Measurements from ENCODE around the gene KSR2.

The KSR2 gene

DNA sequence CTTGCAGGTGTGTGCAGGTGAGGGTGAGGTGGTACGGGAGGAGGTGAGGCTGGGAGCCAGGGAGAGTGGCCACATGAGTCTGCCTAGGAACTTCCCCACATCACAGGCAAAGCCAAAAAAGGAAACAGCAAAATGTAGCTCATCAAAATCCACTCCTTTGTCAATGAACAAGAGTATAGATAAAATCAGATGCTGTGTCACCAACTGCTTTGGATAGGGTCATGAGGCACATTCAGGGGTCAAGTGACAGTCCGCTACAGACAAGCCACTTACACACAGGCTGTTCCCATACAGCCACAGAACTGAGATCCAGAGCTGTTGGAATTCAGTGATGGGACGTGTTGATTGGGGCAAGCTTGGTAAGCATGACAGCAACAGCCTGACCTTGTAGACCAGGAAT, 507.1 kb downstream of the KSR2 start:
- H3K4me3 ChIP-seq (ENCODE audit: control insufficient read depth, low read depth, low read length): no peak overlapping the region
- TF ChIP-seq, protein P1, sequence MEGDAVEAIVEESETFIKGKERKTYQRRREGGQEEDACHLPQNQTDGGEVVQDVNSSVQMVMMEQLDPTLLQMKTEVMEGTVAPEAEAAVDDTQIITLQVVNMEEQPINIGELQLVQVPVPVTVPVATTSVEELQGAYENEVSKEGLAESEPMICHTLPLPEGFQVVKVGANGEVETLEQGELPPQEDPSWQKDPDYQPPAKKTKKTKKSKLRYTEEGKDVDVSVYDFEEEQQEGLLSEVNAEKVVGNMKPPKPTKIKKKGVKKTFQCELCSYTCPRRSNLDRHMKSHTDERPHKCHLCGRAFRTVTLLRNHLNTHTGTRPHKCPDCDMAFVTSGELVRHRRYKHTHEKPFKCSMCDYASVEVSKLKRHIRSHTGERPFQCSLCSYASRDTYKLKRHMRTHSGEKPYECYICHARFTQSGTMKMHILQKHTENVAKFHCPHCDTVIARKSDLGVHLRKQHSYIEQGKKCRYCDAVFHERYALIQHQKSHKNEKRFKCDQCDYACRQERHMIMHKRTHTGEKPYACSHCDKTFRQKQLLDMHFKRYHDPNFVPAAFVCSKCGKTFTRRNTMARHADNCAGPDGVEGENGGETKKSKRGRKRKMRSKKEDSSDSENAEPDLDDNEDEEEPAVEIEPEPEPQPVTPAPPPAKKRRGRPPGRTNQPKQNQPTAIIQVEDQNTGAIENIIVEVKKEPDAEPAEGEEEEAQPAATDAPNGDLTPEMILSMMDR (conservative IDR thresholded peaks at IDR 0.05; ENCODE audit: control insufficient read depth, insufficient read depth, low read depth, low read length): no peak
- no peak for DNase-seq (ENCODE audit: low read depth)

DNA sequence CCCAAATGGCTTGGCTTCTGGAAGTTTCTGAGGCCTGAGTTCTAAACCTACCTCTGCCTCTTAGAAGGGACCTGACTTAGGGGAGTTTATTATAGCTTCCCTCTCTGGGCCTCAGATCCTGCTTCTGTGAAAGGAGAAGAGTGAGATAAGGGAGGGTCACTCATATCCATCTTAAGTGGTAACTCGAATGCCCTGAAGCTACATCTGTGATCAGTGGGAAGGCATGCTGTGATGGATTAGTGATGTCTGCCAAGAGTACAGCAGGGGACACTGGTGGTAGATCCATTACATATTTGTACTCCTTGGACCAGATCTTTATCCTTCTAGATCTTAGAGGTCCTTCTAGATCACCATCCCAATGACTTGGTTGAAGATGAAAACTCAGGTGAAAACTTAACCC, 509.6 kb downstream of the KSR2 start:
- no peak overlapping the region for H3K4me3 ChIP-seq (ENCODE audit: control insufficient read depth, low read depth, low read length)
- TF ChIP-seq, protein P1 (conservative IDR thresholded peaks at IDR 0.05; ENCODE audit: control insufficient read depth, insufficient read depth, low read depth, low read length): no peak
- DNase-seq (ENCODE audit: low read depth): no peak

DNA sequence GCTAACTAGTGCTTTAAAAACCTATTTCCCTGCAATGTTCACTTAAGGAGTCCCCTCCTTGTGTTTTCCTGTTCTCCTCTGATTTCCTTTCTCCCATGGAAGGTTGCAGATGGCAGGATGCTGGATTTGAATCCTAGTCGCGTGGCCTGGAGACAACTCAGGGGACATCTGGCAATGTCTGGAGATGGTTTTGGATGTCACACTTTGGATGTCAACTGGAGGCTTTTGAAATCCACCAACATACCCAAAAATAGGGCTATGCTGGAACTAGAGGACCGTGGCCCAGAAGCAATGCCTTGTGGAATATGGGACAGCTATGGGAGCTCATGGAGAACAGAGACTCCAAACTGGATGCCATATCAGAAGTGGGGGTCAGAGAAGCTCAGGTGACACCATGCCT, 511.6 kb downstream of the KSR2 start:
- TF ChIP-seq, protein P1 (conservative IDR thresholded peaks at IDR 0.05; ENCODE audit: control insufficient read depth, insufficient read depth, low read depth, low read length): no peak
- no peak overlapping the region for H3K4me3 ChIP-seq (ENCODE audit: control insufficient read depth, low read depth, low read length)
- no peak for DNase-seq (ENCODE audit: low read depth)

DNA sequence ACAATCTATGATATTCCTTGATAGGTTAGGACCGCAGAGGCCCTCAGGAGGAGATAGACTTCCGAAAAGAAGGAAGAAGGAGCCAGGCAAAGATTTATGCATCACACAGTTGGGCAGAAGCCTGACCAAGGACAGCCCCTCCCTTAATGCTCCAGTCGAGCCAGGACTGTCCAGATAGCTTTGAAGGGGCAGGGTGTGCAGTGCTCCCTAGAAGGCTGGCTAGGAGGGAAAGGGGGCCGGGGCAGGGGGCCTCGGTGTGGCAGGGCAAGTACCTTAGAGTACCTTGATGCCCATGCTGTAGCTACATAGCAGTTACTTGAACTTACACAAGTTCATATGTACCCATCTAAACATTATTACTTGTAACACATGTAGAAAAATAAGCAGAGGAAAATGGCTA, 512.7 kb downstream of the KSR2 start:
- no peak overlapping the region for H3K4me3 ChIP-seq (ENCODE audit: control insufficient read depth, low read depth, low read length)
- TF ChIP-seq, protein P1 (conservative IDR thresholded peaks at IDR 0.05; ENCODE audit: control insufficient read depth, insufficient read depth, low read depth, low read length): no peak

DNA sequence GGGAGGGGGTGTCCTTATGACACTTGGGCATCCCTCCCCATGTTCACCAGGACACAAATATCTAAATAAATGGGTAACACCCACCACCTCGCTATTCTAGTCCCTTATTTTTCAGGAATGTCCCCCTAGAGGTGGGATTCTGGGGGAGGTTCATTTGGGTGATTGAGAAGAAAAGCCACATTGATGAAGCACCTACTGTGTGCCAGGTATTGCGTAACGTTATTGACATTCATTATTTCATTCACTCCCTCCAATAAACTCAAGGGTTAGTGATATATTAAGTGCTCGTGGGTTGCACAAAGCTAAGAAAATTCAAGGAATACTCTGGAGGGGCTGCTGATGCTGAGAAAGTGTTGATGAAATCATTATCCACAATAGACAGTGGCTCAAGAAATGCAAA, 514.8 kb downstream of the KSR2 start:
- DNase-seq (ENCODE audit: low read depth): no peak
- TF ChIP-seq, protein P1 (conservative IDR thresholded peaks at IDR 0.05; ENCODE audit: control insufficient read depth, insufficient read depth, low read depth, low read length): no peak
- no peak overlapping the region for H3K4me3 ChIP-seq (ENCODE audit: control insufficient read depth, low read depth, low read length)

More for the DNA sequence above, 512.7 kb downstream of the KSR2 start:
- no peak for DNase-seq (ENCODE audit: low read depth)

DNA sequence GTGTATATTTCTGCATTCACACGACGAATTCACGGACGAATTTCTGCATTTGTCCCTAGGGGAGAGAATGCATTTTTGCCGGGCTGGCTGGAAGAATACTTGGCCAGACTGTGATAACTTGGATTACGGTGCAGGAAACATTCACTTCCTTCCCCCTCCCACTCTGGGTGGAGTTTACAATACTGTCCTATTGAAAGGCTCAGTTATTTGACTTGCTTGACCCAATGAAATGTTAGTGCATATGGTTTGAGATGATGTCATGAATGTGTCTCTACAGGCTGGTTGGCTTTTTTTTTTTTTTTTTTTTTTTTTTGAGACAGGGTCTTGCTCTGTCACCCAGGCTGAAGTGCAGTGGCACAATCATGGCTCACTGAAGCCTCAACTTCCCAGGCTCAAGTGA, 516.7 kb downstream of the KSR2 start:
- TF ChIP-seq, protein P1 (conservative IDR thresholded peaks at IDR 0.05; ENCODE audit: control insufficient read depth, insufficient read depth, low read depth, low read length): no peak
- no peak overlapping the region for H3K4me3 ChIP-seq (ENCODE audit: control insufficient read depth, low read depth, low read length)
- no peak for DNase-seq (ENCODE audit: low read depth)

DNA sequence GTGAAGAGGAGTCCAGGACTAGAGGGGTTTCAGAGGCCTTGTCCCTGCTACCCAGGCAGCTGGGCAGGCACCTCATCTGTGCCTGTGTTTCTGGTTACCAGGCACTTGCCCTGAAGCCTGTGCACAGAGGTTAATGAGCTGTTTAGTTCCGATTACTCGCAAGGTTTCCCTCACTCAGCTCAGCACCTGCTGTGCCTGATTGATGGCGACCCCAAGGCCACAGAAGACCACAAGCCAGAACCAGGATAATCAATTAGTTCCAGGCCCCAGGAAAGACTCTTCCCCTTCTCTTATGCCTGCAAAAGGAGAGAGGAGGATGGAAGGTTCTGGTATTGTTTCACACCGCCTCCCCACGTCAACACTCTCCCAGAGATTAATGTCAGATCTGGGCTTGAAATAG, 518.6 kb downstream of the KSR2 start:
- no peak for DNase-seq (ENCODE audit: low read depth)
- TF ChIP-seq, protein P1 (conservative IDR thresholded peaks at IDR 0.05; ENCODE audit: control insufficient read depth, insufficient read depth, low read depth, low read length): no peak
- H3K4me3 ChIP-seq (ENCODE audit: control insufficient read depth, low read depth, low read length): no peak overlapping the region
